ENCODE data around the gene PDGFD. TPM values are rescaled to one million over a fixed set of nuclear protein-coding genes. Genes with fewer than 3 reads are reported as not detected.

PDGFD gene
- total and polyA plus RNA-seq, 12 donors = 6.0 to 17.5 (median 10.7) TPM

DNA sequence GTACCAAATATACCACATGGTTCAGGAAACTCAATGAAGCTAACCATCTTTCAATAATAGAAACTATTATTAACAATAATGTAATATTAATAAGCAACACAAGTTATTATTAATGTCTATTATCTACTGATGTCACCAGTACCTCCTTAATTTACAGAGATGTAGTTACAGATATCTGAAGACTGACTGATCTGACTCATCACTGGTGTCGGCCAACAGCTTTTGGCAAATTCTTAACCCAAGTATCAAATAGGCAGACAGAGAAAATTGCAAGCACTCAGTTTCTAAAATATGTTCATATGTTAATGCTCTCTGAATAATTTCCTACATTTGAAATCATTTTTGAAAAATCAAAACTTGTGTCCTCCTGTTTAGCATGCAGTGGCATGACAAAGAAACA, 227.9 kb downstream of the PDGFD start:
- intact Hi-C loops (cut with DNase I) = no loop called here
- TF ChIP-seq CTCF (IDR thresholded peaks at IDR 0.05) = no peak
- WGBS, 2 donors = 78 to 93% methylated on average over 1 of the region's 1 CpG
- no peak for DNase-seq
- no peak overlapping the region for H3K4me3 ChIP-seq
- H3K9me3 ChIP-seq = no peaks in the 10 kb centered on the region
- H3K36me3 ChIP-seq = no peaks in the 10 kb centered on the region
- no peak for ATAC-seq
- no peaks in the 10 kb centered on the region for H3K4me1 ChIP-seq
- H3K27me3 ChIP-seq = no peaks in the 10 kb centered on the region
- no peak overlapping the region for H3K27ac ChIP-seq

DNA sequence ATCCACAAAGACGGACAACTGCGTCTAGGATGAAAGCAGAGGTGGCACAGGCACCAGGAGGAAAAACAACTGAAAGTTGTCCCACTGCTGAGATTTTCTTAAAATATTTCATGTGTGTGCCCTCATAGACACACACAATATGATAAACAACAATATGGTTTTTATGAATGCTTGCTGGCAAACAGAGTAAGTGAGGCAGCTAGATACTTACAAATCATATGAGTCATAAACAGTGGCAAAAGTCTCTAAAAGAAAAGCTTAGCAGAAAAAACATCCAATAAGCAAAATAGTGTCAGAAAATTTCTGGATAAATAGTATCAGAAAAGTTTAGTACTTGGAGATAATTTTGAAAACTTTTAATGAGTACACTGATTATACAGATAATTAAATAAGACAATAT, 228.7 kb downstream of the PDGFD start:
- Histone ChIP-seq H3K4me1 (no peaks in the 10 kb centered on the region), H3K27ac (no peak overlapping the region), H3K27me3 (no peaks in the 10 kb centered on the region), H3K36me3 (no peaks in the 10 kb centered on the region), H3K4me3 (no peak overlapping the region), H3K9me3 (no peaks in the 10 kb centered on the region)
- intact Hi-C loops (cut with DNase I) = no loop called here
- TF ChIP-seq CTCF (IDR thresholded peaks at IDR 0.05) = no peak
- ATAC-seq (no peak), DNase-seq (no peak)
- WGBS, 2 donors = 98 to 99% methylated on average over 2 of the region's 2 CpGs

DNA sequence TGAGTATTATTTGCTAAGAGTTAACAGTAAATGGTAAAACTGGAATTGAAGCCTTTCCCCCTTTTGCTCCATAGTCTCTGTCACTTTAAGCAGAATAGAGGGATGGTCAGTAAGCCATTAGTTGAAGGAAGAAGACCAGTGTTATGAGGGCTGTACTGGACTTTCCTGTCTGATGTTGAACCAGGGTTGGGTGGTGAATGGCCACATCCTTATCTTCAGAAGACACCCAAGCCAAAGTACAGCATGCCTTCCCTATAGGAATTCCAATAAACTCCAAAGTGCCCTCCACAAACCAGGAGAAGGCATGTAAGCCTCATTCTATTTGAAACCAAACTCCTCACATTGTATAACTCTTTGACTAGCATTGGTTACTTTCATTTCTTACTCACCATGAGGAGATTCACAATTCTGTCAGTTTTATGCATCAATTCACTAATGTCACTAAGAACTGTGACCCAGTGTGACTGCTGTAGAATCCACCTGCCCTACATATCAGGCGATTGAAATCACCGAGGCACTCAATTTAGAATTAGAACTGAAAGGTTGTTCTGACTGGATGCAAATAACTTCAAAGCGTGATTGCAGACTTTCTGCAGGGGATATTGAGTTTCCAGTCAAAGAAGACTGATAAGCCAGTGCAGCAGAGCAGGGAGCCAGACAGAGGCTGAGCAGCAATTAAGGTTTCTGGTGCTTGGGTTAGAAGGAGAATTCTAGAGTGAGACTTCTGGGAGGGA, 234.6 kb downstream of the PDGFD start:
- no peak for ATAC-seq

DNA sequence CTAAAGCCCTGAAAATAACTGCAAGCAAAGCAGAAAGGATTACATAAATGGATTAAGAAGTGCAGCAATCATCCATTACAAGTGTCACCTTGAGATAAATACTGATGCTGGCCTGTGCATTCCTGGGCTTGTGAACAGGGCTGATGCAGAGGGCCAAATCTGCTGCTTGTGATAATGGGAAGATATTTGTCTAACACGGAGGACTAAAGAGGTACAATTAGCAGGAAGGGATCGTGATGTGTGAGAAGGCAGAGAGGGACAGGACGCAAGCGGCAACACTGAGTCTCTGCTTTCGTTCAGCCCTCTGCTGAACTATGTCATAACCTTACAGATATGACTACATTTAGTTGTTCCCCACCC, 235.2 kb downstream of the PDGFD start:
- 52 to 61% methylated on average over 5 of the region's 5 CpGs for WGBS, 2 donors

More for the DNA sequence above, 234.6 kb downstream of the PDGFD start:
- intact Hi-C loops (cut with DNase I) = loop anchor here in 5 of 10 donors (5.0 to 10.0 kb wide), 3 partner anchors 223 to 245 kb away; no protein-coding TSS in a partner anchor
- no peaks in the 10 kb centered on the region for H3K27me3 ChIP-seq
- H3K36me3 ChIP-seq = no peaks in the 10 kb centered on the region
- peaks cover 0 to 6% (median 0%) of the 10 kb centered on the region in 9 donors for H3K4me1 ChIP-seq
- 54 to 75% methylated on average over 3 of the region's 3 CpGs for WGBS, 2 donors
- no peak for TF ChIP-seq CTCF (IDR thresholded peaks at IDR 0.05)
- no peak for DNase-seq
- no peak overlapping the region for H3K4me3 ChIP-seq
- H3K9me3 ChIP-seq = no peaks in the 10 kb centered on the region
- no peak overlapping the region for H3K27ac ChIP-seq

More for the DNA sequence above, 235.2 kb downstream of the PDGFD start:
- no peaks in the 10 kb centered on the region for H3K9me3 ChIP-seq
- no peaks in the 10 kb centered on the region for H3K27me3 ChIP-seq
- peaks cover 0 to 9% (median 4%) of the 10 kb centered on the region in 9 donors for H3K4me1 ChIP-seq
- DNase-seq (no peak), ATAC-seq (no peak)
- no peak for TF ChIP-seq CTCF (IDR thresholded peaks at IDR 0.05)
- H3K27ac ChIP-seq = no peak overlapping the region
- intact Hi-C loops (cut with DNase I) = loop anchor here in 5 of 10 donors (5.0 to 10.0 kb wide), 3 partner anchors 224 to 244 kb away; no protein-coding TSS in a partner anchor
- H3K4me3 ChIP-seq = no peak overlapping the region
- no peaks in the 10 kb centered on the region for H3K36me3 ChIP-seq

Data from heart right ventricle (tissue), 16 donors.